ENCODE data around the gene RGPD8. TPM values are rescaled to one million over a fixed set of nuclear protein-coding genes. Genes with fewer than 3 reads are reported as not detected.

RGPD8 gene
- total RNA-seq, 2 experiments from 2014 or later: 61.1 to 65.9 TPM

GRCh38 chr2:112332123-112332696, 101.2 kb downstream of the RGPD8 start:
- TF ChIP-seq CTCF (IDR thresholded peaks at IDR 0.05): no peak
- H3K27ac Mint-ChIP-seq: no peak overlapping the region
- intact Hi-C loops (cut with DNase I, micrococcal nuclease): loop anchor here in 1 of 2 experiments (10.0 kb wide), 1 partner anchor 227 kb away; no protein-coding TSS in a partner anchor
- H3K36me3 Mint-ChIP-seq (ENCODE audit: low read depth): peaks cover 39% of the 10 kb centered on the region
- ATAC-seq (ENCODE audit: poor library complexity): no peak
- no peak overlapping the region for H3K4me3 Mint-ChIP-seq
- no peaks in the 10 kb centered on the region for H3K9me3 Mint-ChIP-seq
- H3K27me3 Mint-ChIP-seq: no peaks in the 10 kb centered on the region
- no peaks in the 10 kb centered on the region for H3K9me3 ChIP-seq (ENCODE audit: control insufficient read depth in 1 of 2, insufficient read depth in 1 of 2, low read length in 2 of 2)
- peaks cover 14% of the 10 kb centered on the region for H3K36me3 ChIP-seq (ENCODE audit: insufficient read depth, low read length)
- no peaks in the 10 kb centered on the region for H3K4me1 ChIP-seq (ENCODE audit: insufficient read depth, low read length)
- H3K4me1 Mint-ChIP-seq (ENCODE audit: low read depth): no peaks in the 10 kb centered on the region
- no peaks in the 10 kb centered on the region for H3K27me3 ChIP-seq (ENCODE audit: control insufficient read depth in 1 of 2, insufficient read depth in 2 of 2, low read length in 2 of 2)
- H3K27ac ChIP-seq (ENCODE audit: low read depth in 1 of 2, low read length in 2 of 2): no peak overlapping the region
- no peak overlapping the region for H3K4me3 ChIP-seq (ENCODE audit: low read length)
- no peak for DNase-seq
- POLR2A ChIA-PET: interaction anchor here (0.6 kb wide), 1 partner anchor 55 kb away, joined by 3 read pairs; no protein-coding TSS in a partner anchor
- CTCF ChIA-PET: interaction anchor here (0.6 kb wide), 1 partner anchor 142 kb away, joined by 3 read pairs; no protein-coding TSS in a partner anchor

- POLR2A ChIA-PET: no interaction called here
Observed at GRCh38 chr2:112322919-112323318, 110.5 kb downstream of the RGPD8 start.

GRCh38 chr2:112321375-112322320, 111.8 kb downstream of the RGPD8 start:
- no peaks in the 10 kb centered on the region for H3K4me1 ChIP-seq (ENCODE audit: insufficient read depth, low read length)
- POLR2A ChIA-PET: no interaction called here
- no peak for TF ChIP-seq CTCF (IDR thresholded peaks at IDR 0.05)
- no peak overlapping the region for H3K4me3 Mint-ChIP-seq
- no peak overlapping the region for H3K27ac ChIP-seq (ENCODE audit: low read depth in 1 of 2, low read length in 2 of 2)
- DNase-seq: no peak
- no peaks in the 10 kb centered on the region for H3K4me1 Mint-ChIP-seq (ENCODE audit: low read depth)
- H3K27me3 Mint-ChIP-seq: no peaks in the 10 kb centered on the region
- H3K4me3 ChIP-seq (ENCODE audit: low read length): no peak overlapping the region
- no peak for ATAC-seq (ENCODE audit: poor library complexity)
- H3K36me3 ChIP-seq (ENCODE audit: insufficient read depth, low read length): peaks cover 15% of the 10 kb centered on the region
- no peak overlapping the region for H3K27ac Mint-ChIP-seq
- H3K9me3 ChIP-seq (ENCODE audit: control insufficient read depth in 1 of 2, insufficient read depth in 1 of 2, low read length in 2 of 2): no peaks in the 10 kb centered on the region
- intact Hi-C loops (cut with DNase I, micrococcal nuclease): no loop called here
- no peaks in the 10 kb centered on the region for H3K27me3 ChIP-seq (ENCODE audit: control insufficient read depth in 1 of 2, insufficient read depth in 2 of 2, low read length in 2 of 2)
- CTCF ChIA-PET: no interaction called here
- H3K9me3 Mint-ChIP-seq: no peaks in the 10 kb centered on the region
- peaks cover 59% of the 10 kb centered on the region for H3K36me3 Mint-ChIP-seq (ENCODE audit: low read depth)

More at GRCh38 chr2:112322919-112323318, 110.5 kb downstream of the RGPD8 start:
- DNase-seq (no peak), ATAC-seq (ENCODE audit: poor library complexity) (no peak)
- H3K4me3 ChIP-seq (ENCODE audit: low read length): no peak overlapping the region
- intact Hi-C loops (cut with DNase I, micrococcal nuclease): no loop called here
- H3K27me3 ChIP-seq (ENCODE audit: control insufficient read depth in 1 of 2, insufficient read depth in 2 of 2, low read length in 2 of 2): no peaks in the 10 kb centered on the region
- H3K4me3 Mint-ChIP-seq: no peak overlapping the region
- H3K27me3 Mint-ChIP-seq: no peaks in the 10 kb centered on the region
- H3K27ac Mint-ChIP-seq: no peak overlapping the region
- H3K4me1 ChIP-seq (ENCODE audit: insufficient read depth, low read length): no peaks in the 10 kb centered on the region
- H3K9me3 ChIP-seq (ENCODE audit: control insufficient read depth in 1 of 2, insufficient read depth in 1 of 2, low read length in 2 of 2): no peaks in the 10 kb centered on the region
- no peak overlapping the region for H3K27ac ChIP-seq (ENCODE audit: low read depth in 1 of 2, low read length in 2 of 2)
- TF ChIP-seq CTCF (IDR thresholded peaks at IDR 0.05): no peak
- peaks cover 63% of the 10 kb centered on the region for H3K36me3 Mint-ChIP-seq (ENCODE audit: low read depth)
- H3K4me1 Mint-ChIP-seq (ENCODE audit: low read depth): no peaks in the 10 kb centered on the region
- no peaks in the 10 kb centered on the region for H3K9me3 Mint-ChIP-seq
- H3K36me3 ChIP-seq (ENCODE audit: insufficient read depth, low read length): peaks cover 11% of the 10 kb centered on the region
- CTCF ChIA-PET: no interaction called here

Other genes starting within 250 kb of the RGPD8 start
- gene ZC3H8, start 178.6 kb downstream of the RGPD8 start, total RNA-seq: 10 to 100 TPM; 10.2 to 16.2 TPM
- gene ZC3H6, start 158.0 kb downstream of the RGPD8 start, total RNA-seq: 10 to 100 TPM; 18.0 to 21.4 TPM
- 10 to 100 TPM in 1 of 2 experiments, 1 to 10 TPM in 1; 9.9 to 10.8 TPM for gene TTL, start 48.5 kb upstream of the RGPD8 start, total RNA-seq
- gene POLR1B, start 108.8 kb upstream of the RGPD8 start, total RNA-seq: 10 to 100 TPM in 1 of 2 experiments, 1 to 10 TPM in 1; 9.2 to 11.5 TPM
- gene CHCHD5, start 151.0 kb upstream of the RGPD8 start, total RNA-seq: 10 to 100 TPM; 13.4 to 14.3 TPM
- 100 to 1,000 TPM; 130 to 139 TPM for gene SLC20A1, start 212.3 kb upstream of the RGPD8 start, total RNA-seq